Lower leg skin (tissue), 4 donors: ENCODE measurements around the gene SMAP2. TPM values are rescaled to one million over a fixed set of nuclear protein-coding genes. Genes with fewer than 3 reads are reported as not detected.
"Not testable (repeated sequence)": the region's sequence is repeated elsewhere in the genome, so short reads cannot be mapped to it uniquely, and the experiment has no call there.

Experiments
- DNase-seq, 2 donors: peaks; one replicate each; pipeline ENCODE4 v3.0.0-alpha.2; 2019; ENCODE audit warnings: low spot score in 2 of 2
- H3K4me3 ChIP-seq: fragments of 200-600 bp; sonication (generic); 2 replicates; pipeline ENCODE4 v1.5.1; 2017; ENCODE audit warnings: mild to moderate bottlenecking, low read depth; ENCODE audit not compliant: poor library complexity, severe bottlenecking
- POLR2A ChIP-seq, 2 donors: fragments of 450-650 bp; IDR thresholded peaks; one replicate each; pipeline ENCODE4 v1.6.1; 2016 to 2017; ENCODE audit warnings: antibody characterized with exemption in 2 of 2, mild to moderate bottlenecking in 1 of 2, moderate library complexity in 1 of 2
- WGBS, 2 donors: methylation state at CpG; one replicate each; pipeline ENCODE4 v1.1.5; 2018; 5-methylcytosine and 5-hydroxymethylcytosine counted together
- intact Hi-C: fragments of 100-400 bp; cut with DNase I; formaldehyde crosslinking; loops from one replicate; pipeline ENCODE4 v1.15.0; 2023; ENCODE audit warnings: low total_unique reads
- total RNA-seq, 4 donors: library from RNA; depleted of rRNA; stranded (reverse); fragments of >200 nt; gene quantifications; one replicate each; pipeline ENCODE4 v1.1.0, GENCODE V29; 2016
- TF ChIP-seq, protein P1 (sequence below), 3 donors: fragments of 450-650 bp; IDR thresholded peaks; one replicate each; pipeline ENCODE4 v1.5.1; 2016; ENCODE audit warnings: antibody characterized with exemption in 3 of 3, mild to moderate bottlenecking in 3 of 3, moderate library complexity in 2 of 3

The SMAP2 gene
- total RNA-seq, 4 donors from 2014 or later: 34.2 to 69.5 (median 43.7) TPM

GRCh38 chr1:40385437-40386358 is 12.2 kb downstream of the SMAP2 start:
- 67 to 76% methylated on average over 6 of the region's 6 CpGs for WGBS, 2 donors
- DNase-seq: no peak
- intact Hi-C loops: no loop called here
- TF ChIP-seq POLR2A (IDR thresholded peaks at IDR 0.05): no peak
- TF ChIP-seq, protein P1, sequence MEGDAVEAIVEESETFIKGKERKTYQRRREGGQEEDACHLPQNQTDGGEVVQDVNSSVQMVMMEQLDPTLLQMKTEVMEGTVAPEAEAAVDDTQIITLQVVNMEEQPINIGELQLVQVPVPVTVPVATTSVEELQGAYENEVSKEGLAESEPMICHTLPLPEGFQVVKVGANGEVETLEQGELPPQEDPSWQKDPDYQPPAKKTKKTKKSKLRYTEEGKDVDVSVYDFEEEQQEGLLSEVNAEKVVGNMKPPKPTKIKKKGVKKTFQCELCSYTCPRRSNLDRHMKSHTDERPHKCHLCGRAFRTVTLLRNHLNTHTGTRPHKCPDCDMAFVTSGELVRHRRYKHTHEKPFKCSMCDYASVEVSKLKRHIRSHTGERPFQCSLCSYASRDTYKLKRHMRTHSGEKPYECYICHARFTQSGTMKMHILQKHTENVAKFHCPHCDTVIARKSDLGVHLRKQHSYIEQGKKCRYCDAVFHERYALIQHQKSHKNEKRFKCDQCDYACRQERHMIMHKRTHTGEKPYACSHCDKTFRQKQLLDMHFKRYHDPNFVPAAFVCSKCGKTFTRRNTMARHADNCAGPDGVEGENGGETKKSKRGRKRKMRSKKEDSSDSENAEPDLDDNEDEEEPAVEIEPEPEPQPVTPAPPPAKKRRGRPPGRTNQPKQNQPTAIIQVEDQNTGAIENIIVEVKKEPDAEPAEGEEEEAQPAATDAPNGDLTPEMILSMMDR (IDR thresholded peaks at IDR 0.05): no peak
- no peak overlapping the region for H3K4me3 ChIP-seq

DNA sequence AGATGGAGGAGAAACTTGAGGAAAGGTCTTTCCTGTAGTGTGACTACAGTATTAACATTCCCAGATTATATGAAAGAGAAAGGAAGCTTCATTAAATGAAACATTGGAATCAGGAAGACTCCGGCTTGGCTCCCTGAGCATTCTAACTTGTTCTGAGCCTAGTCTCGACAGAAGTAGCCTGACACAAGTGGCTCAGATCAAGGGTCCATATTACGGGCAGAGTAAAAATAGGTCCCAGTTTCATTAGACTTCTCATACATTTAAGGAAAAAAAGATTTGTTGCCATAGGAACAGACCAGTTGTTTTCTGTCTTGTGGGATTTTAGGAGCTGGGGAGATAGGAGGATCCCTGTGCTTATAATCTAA is 12.8 kb downstream of the SMAP2 start:
- WGBS, 2 donors: 66 to 68% methylated on average over 3 of the region's 3 CpGs
- intact Hi-C loops: no loop called here
- no peak for DNase-seq
- no peak overlapping the region for H3K4me3 ChIP-seq
- TF ChIP-seq, protein P1 (IDR thresholded peaks at IDR 0.05): no peak
- no peak for TF ChIP-seq POLR2A (IDR thresholded peaks at IDR 0.05)

- no peak overlapping the region for H3K4me3 ChIP-seq
- no peak for DNase-seq
- intact Hi-C loops: no loop called here
- TF ChIP-seq, protein P1 (IDR thresholded peaks at IDR 0.05): no peak
- TF ChIP-seq POLR2A (IDR thresholded peaks at IDR 0.05): no peak
- WGBS, 2 donors: 79 to 88% methylated on average over 9 of the region's 9 CpGs
Measured at GRCh38 chr1:40386796-40387195, 13.3 kb downstream of the SMAP2 start.

DNA sequence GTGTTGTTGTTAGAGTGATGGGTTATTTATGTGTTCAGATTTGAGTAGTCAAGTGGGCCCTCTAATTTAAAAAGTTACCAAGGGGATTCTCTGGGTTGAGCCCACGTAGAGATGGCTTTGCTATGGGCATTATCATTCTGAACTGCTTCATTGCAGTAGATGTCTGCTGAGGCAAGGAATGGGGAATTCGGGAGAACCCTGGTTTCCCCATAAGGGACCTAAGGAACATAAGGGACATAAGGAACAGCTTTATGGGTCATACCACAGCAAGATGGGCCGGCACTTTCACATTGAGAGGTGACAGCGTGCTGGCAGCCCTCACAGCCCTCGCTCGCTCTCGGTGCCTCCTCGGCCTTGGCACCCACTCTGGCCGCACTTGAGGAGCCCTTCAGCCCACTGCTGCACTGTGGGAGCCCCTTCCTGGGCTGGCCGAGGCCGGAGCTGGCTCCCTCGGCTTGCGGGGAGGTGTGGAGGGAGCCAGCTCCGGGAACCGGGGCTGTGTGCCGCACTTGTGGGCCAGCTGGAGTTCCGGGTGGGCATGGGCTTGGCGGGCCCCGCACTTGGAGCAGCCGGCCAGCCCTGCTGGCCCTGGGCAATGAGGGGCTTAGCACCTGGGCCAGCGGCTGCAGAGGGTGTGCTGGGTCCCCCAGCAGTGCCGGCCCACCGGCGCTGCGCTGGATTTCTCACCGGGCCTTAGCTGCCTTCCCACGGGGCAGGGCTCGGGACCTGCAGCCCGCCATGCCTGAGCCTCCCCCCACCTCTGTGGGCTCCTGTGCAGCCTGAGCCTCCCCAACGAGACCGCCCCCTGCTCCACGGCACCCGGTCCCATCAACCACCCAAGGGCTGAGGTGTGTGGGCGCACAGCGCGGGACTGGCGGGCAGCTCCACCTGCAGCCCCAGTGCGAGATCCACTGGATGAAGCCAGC is 14.1 kb downstream of the SMAP2 start:
- intact Hi-C loops, DNase-seq, H3K4me3 ChIP-seq: not testable (repeated sequence)
- 77 to 93% methylated on average over 13 to 16 of the region's 38 CpGs for WGBS, 2 donors

DNA sequence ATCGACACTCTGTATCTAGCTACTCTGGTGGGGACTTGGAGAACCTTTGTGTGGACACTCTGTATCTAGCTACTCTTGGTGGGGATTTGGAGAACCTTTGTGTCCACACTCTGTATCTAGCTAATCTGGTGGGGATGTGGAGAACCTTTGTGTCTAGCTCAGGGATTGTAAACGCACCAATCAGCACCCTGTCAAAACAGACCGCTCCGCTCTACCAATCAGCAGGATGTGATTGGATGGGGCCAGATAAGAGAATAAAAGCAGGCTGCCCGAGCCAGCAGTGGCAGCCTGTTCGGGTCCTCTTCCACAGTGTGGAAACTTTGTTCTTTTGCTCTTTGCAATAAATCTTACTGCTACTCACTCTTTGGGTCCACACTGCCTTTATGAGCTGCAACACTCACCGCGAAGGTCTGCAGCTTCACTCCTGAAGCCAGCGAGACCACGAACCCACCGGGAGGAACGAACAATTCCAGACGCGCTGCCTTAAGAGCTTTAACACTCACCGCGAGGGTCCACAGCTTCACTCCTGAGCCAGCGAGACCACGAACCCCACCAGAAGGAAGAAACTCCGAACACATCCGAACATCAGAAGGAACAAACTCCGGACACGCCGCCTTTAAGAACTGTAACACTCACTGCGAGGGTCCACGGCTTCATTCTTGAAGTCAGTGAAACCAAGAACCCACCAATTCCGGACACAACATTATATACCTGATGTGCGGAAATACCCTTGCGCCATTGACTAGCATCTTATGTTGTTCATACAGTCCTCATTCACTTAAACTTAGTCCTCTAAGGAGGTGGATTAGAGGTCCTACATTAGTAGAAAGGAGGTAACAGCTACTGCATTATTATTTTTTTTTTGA is 15.2 kb downstream of the SMAP2 start:
- DNase-seq, intact Hi-C loops, H3K4me3 ChIP-seq: not testable (repeated sequence)
- 91 to 94% methylated on average over 28 of the region's 28 CpGs for WGBS, 2 donors

DNA sequence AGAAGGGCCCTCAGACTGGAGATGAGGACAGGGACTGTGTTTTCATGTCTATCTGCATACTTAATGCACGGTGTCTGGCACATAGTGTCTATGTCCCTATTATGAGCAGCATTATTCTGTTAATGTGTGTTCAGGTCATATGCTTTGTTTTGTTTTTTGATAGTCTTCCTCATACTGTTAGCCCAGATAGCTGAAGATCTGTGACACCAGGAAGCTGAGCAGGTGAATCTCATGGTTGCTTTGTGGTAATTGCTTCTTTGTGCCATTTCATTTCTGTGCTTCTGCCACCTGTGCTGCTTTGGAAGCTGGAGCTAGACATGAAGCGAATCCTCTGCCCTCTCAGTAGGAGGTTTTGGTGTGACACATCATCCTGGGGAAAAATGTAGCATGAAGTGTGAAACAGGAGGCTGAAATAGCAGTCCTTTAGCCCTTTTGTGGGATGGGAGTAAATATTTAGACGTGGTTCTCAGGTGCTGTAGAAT is 15.8 kb downstream of the SMAP2 start:
- 92% methylated on average over 3 of the region's 3 CpGs for WGBS, 2 donors
- no peak overlapping the region for H3K4me3 ChIP-seq
- TF ChIP-seq, protein P1 (IDR thresholded peaks at IDR 0.05): no peak
- no peak for TF ChIP-seq POLR2A (IDR thresholded peaks at IDR 0.05)
- intact Hi-C loops: no loop called here
- no peak for DNase-seq
